SIG-M5 treated with dmso at 0.1 percent for 504 hours (cell line): Measurements from ENCODE around the gene DTNB.
A peak's percentile ranks its signal among the peaks of the same experiment; 100 is the strongest.
"Not testable (repeated sequence)": the region's sequence is repeated elsewhere in the genome, so short reads cannot be mapped to it uniquely, and the experiment has no call there.

Experiments
- DNase-seq: peaks from one replicate; lab custom pipeline; 2025; ENCODE audit not compliant: unreplicated experiment; lab: John Stamatoyannopoulos, UW

The DTNB gene

DNA sequence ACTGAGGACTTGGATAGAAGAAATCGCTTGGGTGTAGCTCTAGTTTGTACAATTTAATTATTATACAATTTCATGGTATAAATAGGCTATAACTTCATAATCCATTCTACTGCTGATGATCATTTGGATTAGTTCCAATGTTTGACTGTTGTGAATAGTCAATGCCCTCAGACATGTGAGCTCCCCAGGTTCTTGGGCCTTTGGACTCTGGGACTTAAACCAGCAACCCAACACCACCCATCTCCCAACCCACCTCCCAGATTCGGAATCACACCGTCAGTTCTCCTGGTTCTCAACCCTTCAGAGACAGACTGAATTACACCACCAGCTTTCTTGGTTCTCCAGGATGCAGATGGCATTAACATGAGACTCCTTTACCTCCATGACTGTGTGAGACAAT lies 247.1 kb downstream of the DTNB start:
- DNase-seq, result no peak

DNA sequence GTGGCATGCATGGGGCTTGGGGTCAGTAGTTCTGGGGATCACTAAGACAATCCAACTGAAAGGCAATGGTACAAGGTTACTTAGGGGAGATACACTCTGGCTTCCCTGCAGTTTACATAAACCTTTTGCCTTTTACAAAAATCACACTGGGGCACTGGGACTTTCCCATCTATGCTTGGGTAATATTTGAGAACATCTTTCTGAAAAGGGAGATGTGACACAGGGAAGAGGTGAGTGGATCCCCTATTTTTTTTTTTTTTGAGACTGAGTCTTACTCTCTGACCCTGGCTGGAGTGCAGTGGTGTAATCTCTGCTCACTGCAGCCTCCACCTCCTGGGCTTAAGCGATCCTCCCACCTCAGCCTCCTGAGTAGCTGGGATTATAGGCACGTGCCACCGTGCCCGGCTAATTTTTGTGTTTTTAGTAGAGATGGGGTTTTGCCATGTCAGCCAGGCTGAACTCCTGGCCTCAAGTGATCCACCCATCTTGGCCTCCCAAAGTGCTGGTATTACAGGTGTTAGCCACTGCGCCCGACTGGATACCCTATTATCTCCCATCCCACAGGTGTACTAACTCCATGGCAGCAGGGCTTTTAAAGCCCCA lies 248.8 kb downstream of the DTNB start:
- DNase-seq, result no peak

DNA sequence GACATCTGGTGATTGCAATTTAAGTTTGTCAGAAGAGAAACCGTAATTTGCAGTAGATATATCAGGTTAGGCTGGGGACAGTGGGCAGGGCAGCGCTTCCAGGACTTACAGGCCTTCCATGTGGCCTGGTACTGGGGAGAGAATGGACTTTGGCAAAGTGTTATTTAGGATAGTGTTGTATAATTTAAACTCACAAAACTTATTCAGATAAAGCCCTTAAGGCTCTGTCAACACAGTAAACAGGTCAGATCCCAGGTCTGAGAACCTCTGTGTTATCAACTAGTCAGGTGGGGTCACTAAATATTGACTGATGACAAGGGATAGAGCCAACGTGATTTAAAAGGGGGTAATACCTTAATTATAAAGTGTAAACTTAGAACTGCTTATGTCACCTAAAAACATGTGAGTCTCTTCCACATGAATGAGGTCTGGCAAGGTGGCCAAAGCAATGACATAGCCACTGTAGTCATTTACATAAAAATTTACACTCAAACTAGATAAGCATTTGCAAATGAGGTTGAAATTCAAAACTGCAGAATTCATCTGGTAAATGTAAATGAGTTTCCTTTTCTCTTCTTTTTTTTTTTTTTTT lies 251.5 kb downstream of the DTNB start:
- no peak for DNase-seq

DNA sequence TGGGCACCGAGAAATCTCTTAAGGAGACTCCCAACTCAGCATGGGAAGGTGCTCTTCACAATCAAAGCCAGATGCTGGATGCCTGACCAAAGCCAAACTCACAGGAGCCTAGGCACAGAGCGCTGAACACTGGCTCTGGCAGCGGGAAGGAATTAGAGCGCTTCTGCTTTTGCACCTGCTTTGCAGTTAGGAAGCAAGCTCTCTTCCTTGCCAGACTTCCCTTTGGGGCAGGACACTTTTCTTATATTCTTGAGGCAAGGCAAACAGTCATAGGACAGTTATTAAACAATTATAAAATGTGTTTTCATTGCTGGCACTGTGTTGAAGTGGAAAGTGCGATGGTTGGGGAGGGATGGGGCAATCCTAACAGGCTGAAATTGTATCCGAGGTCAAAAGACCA lies 252.1 kb downstream of the DTNB start:
- peak; percentile 66 for DNase-seq

DNA sequence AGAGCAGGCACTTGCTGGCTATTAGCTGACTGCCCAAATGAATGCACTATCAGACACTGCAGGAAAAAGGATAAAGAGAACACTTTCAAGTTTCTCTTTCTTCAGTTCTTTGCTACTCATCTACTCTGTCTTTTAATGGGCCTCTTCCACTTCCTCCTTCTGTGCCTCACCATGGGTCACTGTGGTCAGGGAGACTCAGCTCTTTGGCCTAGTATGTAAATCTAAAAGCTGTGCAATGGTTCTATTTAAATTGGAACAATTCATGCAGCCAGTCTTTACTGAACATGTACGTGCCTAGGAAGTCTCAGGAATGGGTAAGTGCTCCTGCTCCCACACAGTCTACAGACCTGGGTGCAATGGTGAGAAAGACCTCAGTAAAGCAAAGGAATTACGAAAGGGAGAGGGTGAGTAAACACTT lies 252.5 kb downstream of the DTNB start:
- peak; percentile 87 for DNase-seq

DNA sequence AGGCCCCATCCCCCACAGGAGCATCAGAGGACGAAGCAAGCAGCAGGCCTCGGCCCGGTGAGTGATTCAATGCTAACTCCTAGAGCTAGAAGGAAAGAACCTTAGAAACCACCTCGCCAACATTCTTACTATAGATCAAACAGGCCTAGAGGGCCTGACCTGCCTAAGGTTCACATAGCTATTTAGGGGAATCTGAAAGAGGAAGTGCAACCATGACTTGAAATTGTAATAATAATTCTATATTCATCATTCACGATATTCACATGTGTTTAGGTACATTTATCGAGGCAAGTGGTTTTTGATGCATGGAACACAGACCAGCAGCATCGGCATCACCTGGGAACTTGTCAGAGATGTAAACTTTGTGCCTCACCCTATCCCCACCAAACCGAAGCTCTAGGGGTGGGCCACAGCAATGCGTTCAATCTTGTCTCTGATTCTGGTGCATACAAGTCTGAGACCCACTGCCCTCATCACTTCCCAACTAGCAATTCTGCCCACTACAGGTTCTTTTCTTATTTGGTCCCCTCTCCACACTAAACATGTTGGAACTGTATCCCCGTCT lies 253.6 kb downstream of the DTNB start:
- peak; percentile 64 for DNase-seq

DNA sequence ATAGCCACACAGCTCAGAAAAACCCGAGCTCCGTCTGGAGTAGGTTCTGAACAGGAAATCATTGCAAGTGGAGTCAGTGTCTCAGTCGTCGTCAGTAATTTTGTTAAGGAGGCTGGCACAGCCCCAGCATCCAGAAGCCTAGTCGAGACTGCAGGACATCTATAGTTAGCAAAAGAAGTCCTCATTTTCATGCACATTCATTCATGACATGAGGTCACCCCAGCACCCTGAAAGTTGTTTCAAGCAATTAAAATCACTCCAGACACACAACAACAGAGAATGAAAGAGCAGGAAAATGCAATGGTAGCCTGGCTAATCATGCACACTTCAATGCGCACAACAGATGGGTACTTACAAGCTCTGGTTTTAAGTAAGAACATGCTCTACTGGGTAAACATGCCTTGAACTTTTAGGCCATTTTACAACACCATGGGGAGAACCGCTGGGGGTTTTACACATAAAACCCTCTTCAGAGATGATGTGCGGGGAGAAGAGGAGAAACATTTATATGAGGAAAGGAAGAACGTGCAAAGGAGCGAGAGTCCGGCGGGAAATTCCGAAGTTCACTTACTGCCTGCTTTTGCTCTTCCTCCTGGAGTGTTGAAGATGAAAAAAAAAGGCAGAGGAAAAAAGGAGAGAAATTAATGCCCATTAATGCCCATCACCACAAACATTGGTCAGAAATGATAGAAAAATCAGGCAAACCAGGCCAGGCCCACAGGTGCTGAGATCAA lies 254.3 kb downstream of the DTNB start:
- no peak for DNase-seq

DNA sequence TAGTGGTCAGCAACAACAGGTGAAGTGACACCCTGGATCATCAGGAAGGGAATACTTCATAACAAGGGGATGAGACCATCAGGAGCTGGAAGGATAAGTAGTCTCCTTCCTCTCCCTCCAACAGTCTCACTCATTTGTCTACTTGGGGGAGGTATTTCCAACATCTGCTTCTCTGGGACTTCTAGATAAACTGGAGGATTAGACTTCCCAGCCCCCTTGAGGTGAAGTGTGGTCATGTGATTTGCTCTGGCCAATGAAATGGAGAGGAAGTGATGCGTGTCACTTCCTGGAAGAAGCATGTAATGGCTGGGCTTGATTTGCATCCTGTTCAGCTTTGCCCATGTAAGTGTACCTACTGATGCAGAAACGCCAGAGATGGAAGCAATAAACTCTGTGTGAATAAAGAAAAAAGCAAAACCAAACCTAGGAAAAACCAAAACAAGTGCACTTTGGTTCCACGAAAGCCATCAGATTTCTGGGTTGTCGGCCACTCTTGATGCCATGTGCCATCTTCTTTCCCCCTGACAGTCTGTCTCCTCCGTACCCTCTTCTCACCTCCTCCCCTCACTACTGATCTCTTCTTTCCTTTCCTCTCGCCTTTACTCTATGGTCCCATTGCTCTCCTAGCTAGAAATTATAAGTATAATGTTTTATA lies 255.5 kb downstream of the DTNB start:
- no peak for DNase-seq

DNA sequence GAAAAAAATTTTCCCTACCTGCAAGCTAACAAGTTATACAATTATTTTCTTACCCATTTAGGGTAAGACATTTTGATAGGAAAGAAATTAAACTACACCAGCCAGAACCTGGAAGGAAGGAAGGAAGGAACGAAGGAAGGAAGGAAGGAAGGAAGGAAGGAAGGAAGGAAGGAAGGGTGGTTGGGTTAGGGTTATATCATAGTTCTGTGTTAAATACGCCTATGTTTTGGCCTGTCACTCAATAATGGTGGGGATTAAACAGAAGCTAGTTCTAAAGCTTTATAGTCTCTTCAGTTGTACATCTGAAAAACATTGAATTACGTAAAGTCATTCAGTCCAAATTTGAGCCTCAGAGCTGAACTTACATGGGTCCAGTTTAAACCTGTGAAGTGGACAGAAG lies 256.7 kb downstream of the DTNB start:
- DNase-seq, result no peak

DNA sequence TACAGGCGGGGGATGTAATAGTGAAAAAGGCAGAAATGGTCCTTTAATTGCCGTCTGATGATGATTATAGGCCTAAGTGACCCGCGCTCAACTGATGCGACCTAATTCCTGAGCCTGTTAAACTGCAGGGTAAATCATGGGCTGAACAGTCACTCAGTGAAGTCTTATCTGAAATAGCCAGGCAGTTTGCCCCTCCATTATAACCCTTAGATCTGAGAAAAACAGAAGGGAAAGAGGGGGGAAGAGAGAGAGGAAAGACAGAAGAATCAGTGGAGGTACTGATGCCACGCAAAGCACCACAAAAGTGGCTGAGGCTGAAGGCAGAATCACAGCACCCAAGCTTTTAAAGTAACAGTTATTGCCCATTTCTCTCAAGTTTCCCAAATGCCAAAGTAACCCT lies 258.6 kb downstream of the DTNB start:
- DNase-seq, result no peak

DNA sequence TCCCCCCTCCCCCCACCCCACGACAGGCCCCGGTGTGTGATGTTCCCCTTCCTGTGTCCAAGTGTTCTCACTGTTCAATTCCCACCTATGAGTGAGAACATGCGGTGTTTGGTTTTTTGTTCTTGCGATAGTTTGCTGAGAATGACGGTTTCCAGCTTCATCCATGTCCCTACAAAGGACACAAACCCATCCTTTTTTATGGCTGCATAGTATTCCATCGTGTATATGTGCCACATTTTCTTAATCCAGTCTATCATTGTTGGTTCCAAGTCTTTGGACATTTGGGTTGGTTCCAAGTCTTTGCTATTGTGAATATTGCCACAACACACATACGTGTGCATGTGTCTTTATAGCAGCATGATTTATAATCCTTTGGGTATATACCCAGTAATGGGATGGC lies 260.0 kb downstream of the DTNB start:
- not testable (repeated sequence) for DNase-seq

DNA sequence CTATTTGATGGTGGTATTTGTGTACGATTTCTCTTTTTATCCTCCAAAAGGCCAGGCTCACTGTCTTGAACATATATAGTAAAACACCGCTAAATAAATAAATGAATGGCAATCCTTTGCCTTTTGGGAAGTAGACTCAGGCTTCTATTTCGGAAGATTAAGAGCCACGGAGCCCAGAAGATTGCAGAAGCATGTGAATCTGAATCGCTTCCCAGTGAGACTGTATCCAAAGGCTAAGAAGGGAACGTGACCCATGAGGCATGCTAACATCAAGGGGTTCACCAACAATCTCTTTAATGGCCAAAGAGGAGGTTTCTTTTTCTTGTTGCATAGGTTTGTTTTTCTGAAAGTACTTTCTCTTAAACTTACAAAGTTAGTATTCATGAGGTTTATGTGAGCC lies 261.6 kb downstream of the DTNB start:
- no peak for DNase-seq

DNA sequence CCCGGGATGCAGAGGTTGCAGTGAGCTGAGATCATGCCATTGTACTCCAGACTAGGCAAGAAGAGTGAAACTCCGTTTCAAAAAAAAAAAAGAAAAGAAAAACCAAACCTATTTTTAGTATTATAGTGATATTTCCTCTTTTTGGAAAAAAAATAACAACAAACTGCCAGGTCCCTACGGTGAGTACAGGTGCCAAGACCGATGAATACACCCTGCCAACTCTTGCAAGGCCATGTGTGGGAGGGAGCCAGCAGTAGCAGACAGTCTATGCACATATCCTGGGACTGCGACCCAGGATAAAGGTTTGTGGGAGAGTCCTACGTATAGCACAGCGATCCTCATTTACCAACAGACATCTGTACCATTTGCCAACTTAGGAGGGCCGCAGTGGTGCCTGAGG lies 262.1 kb downstream of the DTNB start:
- no peak for DNase-seq

DNA sequence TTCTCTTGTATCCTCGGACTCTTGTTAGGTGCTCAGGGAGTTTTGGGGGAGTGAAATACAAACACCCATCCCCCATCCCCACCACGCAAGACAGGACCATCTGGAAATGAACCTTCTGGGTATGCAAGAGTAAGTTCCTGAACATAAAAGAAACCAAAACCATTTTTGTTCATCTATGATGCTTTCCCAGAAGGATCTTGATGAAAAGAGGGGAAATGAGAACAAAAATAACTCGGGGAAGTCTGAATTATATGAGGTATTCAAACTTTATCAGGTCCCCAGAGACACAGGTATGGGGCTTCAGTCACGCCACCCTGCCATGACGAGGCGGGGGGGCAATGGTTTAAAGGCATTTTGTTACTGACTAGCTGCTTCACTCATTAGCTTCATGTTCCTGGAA lies 263.0 kb downstream of the DTNB start:
- DNase-seq, result no peak

DNA sequence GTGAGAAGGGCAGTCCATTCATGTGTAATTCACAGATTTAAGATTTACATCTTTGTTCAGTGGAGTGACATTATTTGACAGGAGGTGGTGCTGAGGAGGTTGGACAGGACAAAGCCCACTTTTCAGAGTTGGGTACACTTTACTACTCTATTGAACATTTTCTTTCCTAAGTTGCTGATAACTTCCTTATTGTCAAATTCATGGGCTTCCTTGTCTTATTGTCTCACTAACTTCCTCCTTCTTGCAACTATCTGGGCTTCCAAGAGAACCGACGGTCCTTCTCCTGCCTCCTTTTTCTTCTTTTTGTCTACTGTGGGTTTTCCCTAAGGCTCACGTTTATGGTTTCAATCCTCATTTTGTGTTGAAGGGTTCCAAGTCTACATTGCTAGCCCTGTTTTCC lies 263.9 kb downstream of the DTNB start:
- peak; percentile 35 for DNase-seq

DNA sequence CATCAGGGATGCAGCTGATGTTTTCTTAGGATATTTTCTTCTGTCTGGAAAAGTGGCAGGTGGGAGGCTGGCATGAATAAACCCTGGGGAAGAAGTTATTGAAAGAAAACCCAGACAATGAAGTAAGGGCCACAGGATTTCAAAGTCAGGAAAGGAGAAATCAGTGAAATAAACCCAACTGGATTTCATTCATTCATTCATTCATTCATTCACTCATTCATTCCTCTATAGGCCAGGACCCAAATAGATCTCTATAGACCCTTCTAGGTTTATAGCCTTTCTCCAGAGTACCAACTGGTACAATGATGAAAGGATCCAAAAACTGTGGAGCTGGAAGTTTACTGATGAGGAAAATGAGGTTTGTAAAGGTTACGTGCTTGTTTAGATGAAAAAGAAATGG lies 264.3 kb downstream of the DTNB start:
- DNase-seq, result no peak

DNA sequence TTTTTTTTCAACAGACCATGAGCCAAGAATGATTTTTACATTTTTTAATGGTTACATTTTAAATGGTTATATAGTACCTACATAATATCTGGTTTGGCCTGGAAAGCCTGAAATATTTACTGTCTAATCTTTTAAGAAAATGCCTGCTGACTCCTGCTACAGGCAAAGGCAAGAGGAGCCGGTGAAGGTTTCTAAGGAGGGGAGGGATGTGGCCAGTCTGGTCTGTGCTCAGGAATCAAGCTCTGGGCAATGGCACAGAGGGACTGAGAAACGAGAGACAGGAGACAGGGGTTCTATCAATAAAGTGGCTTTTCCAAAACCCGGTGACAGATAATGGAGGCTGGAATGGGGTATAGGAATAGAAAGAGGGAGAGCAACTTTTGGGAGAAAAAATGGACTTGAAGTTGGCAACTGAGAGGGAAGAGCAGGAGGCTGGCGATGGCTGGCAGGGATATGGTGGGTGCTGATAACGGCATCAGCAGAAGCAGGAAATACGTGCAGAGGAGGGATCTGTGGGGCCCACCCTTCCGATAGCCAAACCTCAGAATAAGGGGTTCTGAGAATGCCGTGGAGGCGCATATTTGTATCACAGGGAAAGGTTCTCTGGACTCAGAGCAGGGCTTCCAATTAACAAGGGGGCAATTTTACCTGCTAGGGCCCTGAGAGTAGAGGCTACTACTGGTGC lies 267.6 kb downstream of the DTNB start:
- no peak for DNase-seq

DNA sequence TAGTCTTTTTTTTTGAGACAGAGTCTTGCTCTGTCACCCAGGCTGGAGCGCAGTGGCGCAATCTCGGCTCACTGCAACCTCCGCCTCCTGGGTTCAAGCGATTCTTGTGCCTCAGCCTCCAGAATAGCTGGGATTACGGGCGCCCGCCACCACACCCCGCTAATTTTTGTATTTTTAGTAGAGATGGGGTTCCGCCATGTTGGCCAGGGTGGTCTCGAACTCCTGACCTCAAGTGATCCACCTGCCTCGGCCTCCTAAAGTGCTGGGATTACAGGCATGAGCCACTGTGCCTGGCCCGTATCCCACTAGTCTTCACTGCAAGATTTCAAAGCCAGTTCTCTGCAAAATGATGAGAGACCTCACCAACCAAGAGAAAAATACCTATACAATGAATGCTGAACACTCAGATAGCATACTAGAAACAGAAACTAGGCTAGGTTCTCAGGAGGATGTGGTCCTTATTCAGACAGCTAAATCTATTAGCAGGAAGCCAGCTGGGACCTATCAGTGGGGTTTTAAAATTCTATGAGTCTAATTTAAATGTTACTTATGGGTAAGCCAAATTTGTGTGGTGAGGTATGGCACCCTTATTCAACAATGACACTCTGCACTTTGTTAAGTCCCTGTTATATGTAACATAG lies 270.1 kb downstream of the DTNB start:
- not testable (repeated sequence) for DNase-seq

DNA sequence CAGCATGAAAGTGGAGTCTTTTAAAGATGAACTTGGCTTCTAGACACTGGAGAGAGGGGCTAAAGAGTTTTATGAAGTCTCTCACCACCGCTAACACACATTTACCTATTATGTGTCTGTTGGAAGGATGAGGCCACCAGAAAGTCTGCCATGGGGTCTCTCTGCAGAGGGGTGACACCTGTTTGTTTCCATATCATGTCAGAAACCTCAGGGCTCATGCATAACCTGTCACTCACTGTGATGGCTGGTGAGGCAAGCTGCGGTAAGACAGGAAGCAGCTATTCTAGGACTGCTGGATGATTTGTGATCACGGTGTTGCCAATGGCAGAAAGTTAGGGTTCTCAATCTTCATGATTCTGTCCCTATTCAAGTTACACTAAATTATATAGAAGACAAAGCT lies 270.9 kb downstream of the DTNB start:
- no peak for DNase-seq

DNA sequence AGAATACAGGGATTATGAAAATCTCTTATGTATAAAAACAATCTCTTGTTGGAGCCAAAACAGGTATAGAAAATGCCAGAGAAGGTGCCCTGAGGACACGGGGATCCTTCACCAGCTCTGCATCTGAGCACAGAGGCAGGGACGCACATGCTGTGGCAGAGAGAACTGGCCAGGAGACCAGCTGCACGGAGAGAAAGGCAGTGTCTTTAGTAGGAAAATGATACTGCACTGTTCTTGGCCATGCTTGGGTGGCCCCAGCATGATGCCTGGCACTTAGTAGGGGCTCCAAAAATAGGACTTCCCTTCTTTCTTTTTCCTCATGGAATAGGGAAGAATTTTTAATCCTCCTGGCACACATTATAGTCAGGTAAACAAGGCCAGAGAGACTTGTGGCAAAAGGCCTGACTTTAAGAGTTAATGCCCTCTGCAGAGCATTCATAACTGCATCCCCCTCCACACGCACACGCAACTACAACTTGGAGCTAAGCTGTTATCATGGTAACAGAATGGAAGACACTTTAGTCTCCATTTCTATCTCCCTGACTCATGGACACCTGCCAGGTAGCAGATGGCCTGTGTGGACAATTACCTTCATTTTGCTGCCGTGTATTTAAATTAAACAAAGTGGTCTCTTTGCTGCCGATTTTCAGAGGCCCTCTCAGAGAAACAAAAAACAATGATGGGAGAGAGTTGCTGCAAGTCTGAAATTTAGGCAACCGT lies 271.9 kb downstream of the DTNB start:
- no peak for DNase-seq
